Left renal pelvis (tissue), 4 donors: Measurements from ENCODE around the gene LOXHD1. TPM values are rescaled to one million over a fixed set of nuclear protein-coding genes. Genes with fewer than 3 reads are reported as not detected.

Experiments
- DNase-seq, 4 donors: peaks; one replicate each; pipeline ENCODE4 v3.0.0-alpha.2; 2013; ENCODE audit warnings: low read depth in 4 of 4, low spot score in 3 of 4
- polyA plus RNA-seq, 4 donors: library from polyadenylated mRNA; unstranded; fragments of 120-200 nt; gene quantifications; one replicate each; pipeline ENCODE4 v1.2.1, GENCODE V29; 2013; ENCODE audit not compliant: insufficient read length in 4 of 4

The LOXHD1 gene, protein sequence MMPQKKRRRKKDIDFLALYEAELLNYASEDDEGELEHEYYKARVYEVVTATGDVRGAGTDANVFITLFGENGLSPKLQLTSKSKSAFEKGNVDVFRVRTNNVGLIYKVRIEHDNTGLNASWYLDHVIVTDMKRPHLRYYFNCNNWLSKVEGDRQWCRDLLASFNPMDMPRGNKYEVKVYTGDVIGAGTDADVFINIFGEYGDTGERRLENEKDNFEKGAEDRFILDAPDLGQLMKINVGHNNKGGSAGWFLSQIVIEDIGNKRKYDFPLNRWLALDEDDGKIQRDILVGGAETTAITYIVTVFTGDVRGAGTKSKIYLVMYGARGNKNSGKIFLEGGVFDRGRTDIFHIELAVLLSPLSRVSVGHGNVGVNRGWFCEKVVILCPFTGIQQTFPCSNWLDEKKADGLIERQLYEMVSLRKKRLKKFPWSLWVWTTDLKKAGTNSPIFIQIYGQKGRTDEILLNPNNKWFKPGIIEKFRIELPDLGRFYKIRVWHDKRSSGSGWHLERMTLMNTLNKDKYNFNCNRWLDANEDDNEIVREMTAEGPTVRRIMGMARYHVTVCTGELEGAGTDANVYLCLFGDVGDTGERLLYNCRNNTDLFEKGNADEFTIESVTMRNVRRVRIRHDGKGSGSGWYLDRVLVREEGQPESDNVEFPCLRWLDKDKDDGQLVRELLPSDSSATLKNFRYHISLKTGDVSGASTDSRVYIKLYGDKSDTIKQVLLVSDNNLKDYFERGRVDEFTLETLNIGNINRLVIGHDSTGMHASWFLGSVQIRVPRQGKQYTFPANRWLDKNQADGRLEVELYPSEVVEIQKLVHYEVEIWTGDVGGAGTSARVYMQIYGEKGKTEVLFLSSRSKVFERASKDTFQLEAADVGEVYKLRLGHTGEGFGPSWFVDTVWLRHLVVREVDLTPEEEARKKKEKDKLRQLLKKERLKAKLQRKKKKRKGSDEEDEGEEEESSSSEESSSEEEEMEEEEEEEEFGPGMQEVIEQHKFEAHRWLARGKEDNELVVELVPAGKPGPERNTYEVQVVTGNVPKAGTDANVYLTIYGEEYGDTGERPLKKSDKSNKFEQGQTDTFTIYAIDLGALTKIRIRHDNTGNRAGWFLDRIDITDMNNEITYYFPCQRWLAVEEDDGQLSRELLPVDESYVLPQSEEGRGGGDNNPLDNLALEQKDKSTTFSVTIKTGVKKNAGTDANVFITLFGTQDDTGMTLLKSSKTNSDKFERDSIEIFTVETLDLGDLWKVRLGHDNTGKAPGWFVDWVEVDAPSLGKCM (N-terminal part only)
- polyA plus RNA-seq, result under 1 TPM; 0.56 to 0.85 (median 0.61) TPM

- DNase-seq, result no peak
Measured at GRCh38 chr18:46657115-46657955, at the start of gene LOXHD1. Gene LOXHD1 (minus strand): TSS chr18:46657220. CDS start chr18:46657033, 187 bp downstream.

DNA sequence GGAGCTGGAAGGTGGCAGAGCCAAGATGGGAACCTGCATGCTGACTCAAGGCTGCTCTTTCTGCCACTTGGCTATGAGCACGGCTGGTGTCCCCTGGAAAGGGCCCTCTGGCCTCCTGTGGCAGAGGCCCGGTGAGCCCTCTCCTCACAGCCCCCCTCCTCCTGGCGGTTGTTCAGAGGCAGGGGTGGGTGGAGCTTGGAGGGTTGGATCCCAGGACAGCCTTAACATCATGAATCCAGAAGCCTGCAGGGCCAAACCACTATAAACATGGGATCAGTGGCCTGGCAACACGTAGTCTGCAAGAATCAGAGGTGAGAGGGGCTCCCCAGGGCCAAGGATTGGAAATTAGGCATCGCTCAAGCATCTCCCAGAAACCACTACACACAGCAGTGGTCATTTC is 48.5 kb upstream of the LOXHD1 start:
- no peak for DNase-seq

DNA sequence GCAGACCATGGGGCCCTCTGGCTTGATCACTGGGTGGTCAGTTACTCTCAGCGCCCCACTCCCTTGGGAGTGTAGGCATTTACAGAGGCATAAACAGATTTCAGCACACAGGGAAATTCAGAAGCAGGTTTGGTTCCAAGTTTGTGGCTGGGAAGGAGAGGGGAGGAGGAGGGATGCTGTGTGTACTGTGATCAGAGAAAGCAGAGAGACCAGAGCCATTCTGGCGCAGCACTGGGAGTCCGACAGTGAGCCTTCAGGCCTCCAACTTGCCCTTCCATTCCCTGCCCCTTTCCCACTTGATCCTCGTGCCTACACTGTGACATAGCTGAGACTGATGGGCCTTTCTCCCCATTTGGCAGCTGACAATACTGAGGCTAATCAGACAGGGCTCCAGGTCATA is 47.8 kb upstream of the LOXHD1 start:
- DNase-seq, result no peak

DNA sequence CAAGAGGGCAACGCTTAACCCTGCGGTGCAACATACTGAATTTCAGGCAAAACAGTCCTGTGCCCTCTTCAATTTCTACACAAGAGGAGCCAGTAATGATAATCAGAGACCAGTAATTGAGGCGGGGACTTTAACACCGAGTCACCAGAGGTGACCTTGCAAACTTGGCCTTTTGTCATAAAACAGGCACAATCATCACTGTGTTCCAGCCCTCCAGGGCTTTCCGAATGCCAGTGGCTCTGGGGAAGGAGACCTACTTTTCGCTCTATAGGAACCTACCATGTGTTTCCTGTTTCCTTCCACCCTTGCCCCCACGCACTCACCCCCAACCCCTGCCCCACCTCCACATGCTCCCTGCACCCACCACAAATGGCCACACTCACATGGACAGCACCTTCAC is 47.2 kb upstream of the LOXHD1 start:
- no peak for DNase-seq

- DNase-seq, result no peak
Measured at GRCh38 chr18:46702471-46702870, 45.5 kb upstream of the LOXHD1 start.

DNA sequence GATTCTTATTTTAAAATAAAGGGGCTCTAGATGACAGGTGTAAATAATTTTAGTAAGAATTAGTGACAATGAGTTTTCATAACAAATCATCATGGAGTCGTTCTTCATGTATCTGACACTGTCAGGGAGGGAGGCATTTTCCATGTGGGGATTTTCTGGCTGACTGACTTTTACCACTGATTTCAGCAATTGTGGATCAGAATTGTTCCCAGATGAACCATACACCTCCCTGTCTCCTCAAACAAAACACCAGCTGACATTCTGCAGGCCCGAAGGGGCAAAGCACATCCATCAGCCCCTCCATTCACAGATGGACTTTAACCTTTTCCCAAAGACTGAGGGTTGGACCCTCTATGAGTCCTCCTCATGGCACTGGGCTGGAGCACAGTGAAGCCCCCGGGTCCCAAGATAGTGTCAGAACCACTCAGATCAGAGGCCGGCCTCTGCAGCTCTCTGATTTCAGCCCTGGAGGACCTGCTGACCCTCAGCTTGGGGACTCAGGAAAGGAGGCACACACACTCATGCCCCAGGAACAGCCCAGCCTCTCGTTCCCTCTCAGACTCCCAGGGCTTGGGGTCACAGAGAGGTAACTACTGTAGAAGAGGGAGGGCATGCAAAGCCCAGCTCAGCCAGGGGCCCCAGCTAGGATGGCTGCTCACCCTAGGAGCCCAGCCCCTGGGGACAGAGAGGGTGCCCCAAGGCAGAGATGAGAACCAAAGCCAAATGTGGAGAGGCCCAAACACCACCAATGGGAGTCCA is 43.2 kb upstream of the LOXHD1 start:
- no peak for DNase-seq

- no peak for DNase-seq
Measured at GRCh38 chr18:46696702-46697101, 39.7 kb upstream of the LOXHD1 start.

- DNase-seq, result no peak
Measured at GRCh38 chr18:46696268-46696667, 39.2 kb upstream of the LOXHD1 start.

DNA sequence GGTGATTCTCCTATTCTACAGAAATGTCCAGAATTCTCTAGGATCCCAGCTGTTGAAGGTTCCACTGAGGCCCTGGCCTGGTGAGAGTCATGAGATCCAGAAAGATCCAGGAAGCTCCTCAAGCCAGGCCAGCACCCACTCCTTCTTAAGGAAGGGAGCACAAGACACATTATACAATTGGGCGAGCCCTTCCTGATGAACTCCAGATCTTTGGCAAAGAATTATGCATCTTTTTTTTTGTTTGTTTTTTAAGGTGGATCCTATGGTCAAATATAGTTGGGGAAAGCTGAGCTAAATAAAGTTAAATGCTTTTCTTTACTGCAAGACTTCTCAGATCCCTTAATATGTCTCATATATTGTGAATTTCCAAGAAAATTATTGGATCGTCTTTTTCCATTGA is 37.0 kb upstream of the LOXHD1 start:
- no peak for DNase-seq

- DNase-seq, result no peak
Measured at GRCh38 chr18:46688853-46689525, 32.0 kb upstream of the LOXHD1 start.

DNA sequence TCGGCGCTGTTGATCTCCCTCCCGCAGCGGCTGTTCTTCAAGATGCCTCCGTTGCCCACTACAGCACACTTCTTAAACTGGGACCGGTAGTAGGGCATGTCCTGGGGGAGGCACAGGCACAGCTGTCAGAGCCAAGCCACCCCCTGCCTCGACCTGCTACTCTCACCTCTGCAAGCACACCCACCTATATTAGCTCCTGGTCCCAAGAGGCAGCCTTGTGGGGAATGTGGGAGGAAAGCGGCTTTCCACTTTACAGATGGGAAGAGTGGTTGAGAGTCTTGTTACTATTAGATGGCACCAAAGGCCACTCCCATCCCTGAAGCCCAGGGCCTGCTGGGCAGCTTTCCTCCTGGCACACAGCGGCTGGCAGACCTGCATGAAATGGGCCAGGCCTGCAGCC is 29.2 kb upstream of the LOXHD1 start:
- DNase-seq, result no peak

DNA sequence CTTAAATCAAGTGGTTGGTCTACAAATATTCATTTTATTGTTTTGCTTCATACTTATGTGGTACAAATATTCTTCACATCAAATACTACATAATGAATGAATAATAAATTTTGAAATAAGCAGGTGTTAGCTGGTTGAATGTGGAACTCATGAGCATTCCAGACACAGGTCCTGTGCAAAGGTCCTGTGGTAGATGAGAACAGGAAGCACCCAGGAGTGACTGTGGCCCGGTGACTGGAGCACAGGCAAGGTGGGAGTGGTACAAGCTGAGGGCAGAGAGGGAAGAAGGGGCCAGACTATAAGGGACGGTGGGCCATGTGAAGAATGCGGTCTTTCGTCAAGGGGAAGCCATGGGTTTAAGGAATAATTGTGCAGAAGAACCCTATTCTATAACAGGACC is 26.2 kb upstream of the LOXHD1 start:
- no peak for DNase-seq

DNA sequence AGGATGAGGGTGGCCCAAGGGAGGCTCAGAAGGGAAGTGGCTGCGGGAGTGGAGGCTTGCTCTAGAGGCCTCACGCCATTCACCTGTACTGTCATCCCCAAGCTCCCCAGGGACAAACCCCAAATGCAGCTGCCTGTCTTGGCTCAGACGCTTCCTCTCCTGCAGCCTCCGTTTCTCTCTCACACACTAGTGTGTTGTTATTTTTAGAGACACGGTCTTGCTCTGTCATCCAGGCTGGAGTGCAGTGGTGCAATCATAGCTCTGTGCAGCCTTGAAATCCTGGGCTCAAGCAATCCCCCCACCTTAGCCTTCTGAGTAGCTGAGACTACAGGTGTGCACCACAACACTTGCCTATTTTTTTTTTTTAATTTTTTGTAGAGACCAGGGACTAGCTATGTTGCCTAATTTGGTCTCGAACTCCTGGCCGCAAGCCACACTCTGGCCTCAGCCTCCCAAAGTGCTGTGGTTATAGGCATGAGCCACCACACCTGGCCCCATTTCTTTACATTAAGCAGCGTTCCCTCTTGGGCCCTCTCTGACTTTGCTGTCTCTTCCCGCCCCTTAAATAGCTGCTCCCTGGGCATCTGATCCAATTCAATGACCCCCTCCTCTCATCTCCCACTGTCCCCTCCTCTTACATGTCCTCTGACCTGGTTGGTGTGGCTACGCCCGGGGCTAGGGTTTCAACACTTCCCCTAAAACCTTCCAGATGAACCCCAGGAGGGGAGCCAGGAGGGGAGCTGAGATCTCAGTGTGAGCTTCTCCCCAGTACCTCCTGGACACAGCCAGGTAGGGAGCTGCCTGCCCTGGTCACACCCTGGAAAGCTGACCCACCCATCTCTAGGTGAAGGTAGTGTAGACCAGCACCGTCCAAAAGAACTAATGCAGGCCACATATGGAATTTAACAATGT is 24.0 kb upstream of the LOXHD1 start:
- no peak for DNase-seq

- no peak for DNase-seq
Measured at GRCh38 chr18:46679846-46680598, 23.0 kb upstream of the LOXHD1 start.

DNA sequence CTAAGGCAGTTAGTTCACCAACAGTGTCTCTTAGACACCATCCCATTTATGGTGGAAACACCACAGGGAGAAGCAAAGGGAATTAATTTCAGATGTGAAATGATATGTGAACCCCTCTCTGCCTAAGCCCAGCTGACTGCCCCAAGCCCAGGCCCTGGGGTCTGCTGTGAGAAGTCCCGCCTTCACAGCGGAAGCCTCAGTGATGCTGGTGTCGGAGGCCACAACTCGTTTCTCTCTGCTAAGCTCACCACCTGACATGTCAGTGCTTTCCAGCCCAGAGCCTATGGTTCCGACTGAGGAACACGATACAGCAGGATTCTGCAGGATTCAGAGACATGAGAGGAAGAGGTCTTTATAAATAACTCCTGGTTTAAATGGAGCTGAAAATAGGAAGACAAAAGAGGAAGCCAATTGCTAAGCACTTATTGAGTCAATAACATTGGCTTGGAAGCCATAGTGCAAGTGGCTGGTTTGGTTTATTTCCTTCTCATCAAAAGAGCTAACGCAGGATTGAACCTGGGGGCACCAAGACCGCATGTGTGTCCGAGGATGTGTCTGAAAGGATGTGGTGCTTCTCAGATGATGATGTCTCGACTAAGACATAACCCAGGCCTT is 21.9 kb upstream of the LOXHD1 start:
- DNase-seq, result no peak

- DNase-seq, result no peak
Measured at GRCh38 chr18:46678041-46678440, 21.0 kb upstream of the LOXHD1 start.

- DNase-seq, result no peak
Measured at GRCh38 chr18:46677611-46678010, 20.6 kb upstream of the LOXHD1 start.
